T-helper 1 cell treated with Interleukin-12 subunit alpha and Interleukin-12 subunit beta and Interleukin-4 antibody, amounts not matched to agents 30 μg/mL and 1 μg/mL, for 36 hours (primary cell): ENCODE results near the gene TIMM21.

Experiments used
- H3K27ac Mint-ChIP-seq: one replicate; pipeline ENCODE4 v1.8.0; 2021; ENCODE audit warnings: mild to moderate bottlenecking, mixed read lengths
- H3K27me3 Mint-ChIP-seq: one replicate; pipeline ENCODE4 v1.8.0; 2021; ENCODE audit warnings: low read depth, mixed read lengths
- H3K36me3 Mint-ChIP-seq: one replicate; pipeline ENCODE4 v1.8.0; 2021; ENCODE audit warnings: low read depth, mixed read lengths
- H3K4me1 Mint-ChIP-seq: one replicate; pipeline ENCODE4 v1.8.0; 2021; ENCODE audit warnings: low read depth, mixed read lengths
- H3K4me3 Mint-ChIP-seq: one replicate; pipeline ENCODE4 v1.8.0; 2021; ENCODE audit warnings: mild to moderate bottlenecking, moderate library complexity, mixed read lengths
- H3K9me3 Mint-ChIP-seq: one replicate; pipeline ENCODE4 v1.8.0; 2021; ENCODE audit warnings: mixed read lengths

The TIMM21 gene

DNA sequence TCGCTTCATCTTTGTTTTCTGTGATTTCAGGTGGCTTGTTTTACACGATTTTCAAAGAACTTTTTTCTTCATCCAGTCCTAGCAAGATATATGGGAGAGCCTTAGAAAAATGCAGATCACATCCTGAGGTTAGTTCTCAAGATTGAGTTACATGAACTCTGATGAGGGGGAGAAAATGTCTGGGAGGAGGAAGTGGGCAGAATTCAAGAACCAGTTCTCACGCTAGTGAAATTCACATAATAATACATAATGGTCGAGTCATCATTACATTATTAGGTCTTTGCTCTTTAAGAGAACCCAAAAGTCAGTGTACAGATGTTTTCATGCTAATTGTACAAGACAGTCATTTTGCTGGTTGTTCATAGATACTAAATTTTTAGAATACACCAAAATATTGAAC, 7.0 kb downstream of the TIMM21 start:
- no peak overlapping the region for H3K27ac Mint-ChIP-seq
- H3K4me3 Mint-ChIP-seq, result no peak overlapping the region
- H3K36me3 Mint-ChIP-seq, result peaks cover 29% of the 10 kb centered on the region

DNA sequence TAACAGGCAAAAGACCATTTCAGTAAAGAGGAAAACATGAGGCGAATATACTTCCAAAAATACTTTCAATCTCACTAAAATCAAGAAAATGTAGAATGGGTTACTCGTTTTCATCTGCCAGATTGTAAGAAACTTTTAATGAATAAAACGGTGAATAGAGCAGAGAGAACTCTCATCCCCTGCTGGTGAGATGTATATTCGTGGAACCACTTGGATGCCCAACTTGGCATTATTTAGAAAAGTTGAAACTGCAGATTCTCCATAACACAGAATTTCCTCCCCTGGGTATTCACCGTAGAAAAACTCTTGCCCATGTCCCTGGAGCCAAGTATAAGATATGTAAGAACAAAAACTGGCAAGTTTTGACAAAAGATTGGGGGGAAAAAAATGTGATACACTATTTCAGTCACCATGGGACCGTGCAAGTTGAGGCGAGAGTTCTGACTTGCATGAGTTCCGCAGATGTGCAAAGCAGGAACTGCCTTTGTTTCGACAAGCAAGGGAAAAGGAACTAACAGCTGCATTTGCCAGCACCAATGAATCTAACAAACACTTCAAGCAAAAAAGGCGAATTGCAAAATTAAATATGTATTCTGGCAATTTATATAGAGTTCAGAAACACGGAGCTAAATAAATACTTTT, 14.8 kb downstream of the TIMM21 start:
- H3K9me3 Mint-ChIP-seq, result no peaks in the 10 kb centered on the region
- H3K27me3 Mint-ChIP-seq, result no peaks in the 10 kb centered on the region
- H3K4me1 Mint-ChIP-seq, result no peaks in the 10 kb centered on the region
- peaks cover 19% of the 10 kb centered on the region for H3K36me3 Mint-ChIP-seq
- no peak overlapping the region for H3K4me3 Mint-ChIP-seq
- H3K27ac Mint-ChIP-seq, result no peak overlapping the region

More for the DNA sequence above, 7.0 kb downstream of the TIMM21 start:
- Mint-ChIP-seq H3K9me3 (no peaks in the 10 kb centered on the region), H3K4me1 (peaks cover 23% of the 10 kb centered on the region), H3K27me3 (no peaks in the 10 kb centered on the region)

DNA sequence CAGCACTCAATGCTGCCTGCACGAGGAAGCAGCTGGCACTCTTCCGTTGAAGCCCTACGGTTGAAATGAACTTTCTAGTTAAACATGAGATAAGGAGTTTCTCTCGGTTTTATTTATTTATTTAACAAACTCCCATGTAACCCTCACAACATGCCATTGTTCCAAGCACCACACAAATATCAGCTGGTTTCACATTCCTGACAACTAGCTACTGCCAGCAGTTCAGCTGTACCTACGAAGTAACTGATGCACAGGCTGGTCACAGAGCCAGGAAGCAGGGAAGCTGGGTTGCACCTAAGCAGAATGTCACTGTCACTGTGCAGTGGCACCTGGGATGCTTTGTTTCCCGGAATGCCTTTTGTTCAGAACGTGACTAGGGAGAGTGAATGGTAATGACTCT, 18.1 kb downstream of the TIMM21 start:
- Mint-ChIP-seq H3K36me3 (peaks cover 3% of the 10 kb centered on the region), H3K27ac (no peak overlapping the region), H3K9me3 (no peaks in the 10 kb centered on the region), H3K4me3 (no peak overlapping the region), H3K4me1 (no peaks in the 10 kb centered on the region), H3K27me3 (peaks cover 6% of the 10 kb centered on the region)

DNA sequence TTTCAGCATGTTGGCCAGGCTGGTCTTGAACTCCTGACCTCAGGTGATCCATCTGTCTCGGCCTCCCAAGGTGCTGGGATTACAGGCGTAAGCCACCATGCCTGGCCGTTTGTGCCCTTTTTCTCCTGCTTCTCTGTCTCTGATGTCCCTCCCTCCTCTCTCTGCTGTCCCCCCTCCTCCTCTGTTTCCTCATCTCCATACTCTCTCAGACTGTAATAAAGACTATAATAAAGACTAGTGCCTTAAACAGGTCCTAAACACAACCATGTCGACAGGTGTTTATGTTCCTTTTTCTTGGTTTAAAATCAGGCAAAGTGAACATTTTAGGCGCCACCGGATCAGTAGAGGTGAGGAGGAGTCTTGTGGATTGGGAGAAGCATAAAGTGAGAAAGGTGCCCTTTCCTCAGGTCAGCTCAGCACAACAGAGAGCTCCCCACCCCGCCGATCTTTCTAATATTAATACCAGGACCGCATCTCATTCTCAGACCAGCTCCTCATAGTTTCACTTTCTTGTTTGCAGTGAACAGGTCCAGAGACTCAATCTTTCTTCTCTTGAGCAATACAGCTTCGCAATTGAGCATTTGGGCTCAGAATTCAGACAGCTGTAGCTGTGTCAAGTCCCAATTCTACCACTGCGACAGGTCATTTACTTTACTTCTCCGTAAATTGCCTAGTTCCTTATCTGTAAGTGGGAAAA, 23.7 kb downstream of the TIMM21 start:
- H3K36me3 Mint-ChIP-seq, result no peaks in the 10 kb centered on the region
- peaks cover 15% of the 10 kb centered on the region for H3K27me3 Mint-ChIP-seq
- peak overlapping the region; percentile 19 for H3K4me3 Mint-ChIP-seq
- no peak overlapping the region for H3K27ac Mint-ChIP-seq
- H3K4me1 Mint-ChIP-seq, result peaks cover 6% of the 10 kb centered on the region
- no peaks in the 10 kb centered on the region for H3K9me3 Mint-ChIP-seq

DNA sequence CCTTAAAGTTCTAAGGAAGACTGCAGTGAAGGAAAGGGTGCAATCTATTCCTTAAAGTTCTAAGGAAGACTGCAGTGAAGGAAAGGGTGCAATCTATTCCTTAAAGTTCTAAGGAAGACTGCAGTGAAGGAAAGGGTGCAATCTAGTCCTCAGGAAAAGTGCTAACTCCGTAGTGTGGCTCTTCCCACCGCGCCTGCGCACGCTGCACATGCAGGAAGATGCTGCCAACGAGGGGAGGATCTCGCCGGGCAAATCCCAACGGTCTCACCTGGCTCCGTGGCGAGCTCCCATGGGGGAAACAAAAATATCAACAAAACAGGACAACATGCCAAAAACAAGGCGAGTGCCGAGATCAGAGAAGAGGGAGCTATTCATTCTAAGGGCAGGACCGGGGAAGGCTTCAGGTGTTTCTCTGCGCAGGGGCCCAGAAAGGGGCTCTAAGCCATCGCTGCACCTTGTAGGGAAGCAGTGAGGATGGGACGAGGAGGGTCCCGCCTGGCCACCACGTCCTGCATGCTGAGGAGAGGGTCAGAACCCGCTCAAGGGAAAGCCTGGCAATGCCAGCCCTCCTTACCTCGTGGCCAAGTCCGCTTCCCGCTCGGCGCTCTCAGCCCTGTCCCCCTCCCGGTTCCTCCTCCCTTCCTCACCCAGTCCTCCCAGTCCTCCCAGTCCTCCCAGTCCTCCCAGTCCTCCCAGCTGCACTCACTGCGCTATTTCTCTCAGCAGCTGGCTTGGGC, 24.5 kb downstream of the TIMM21 start:
- Mint-ChIP-seq H3K27me3 (peaks cover 15% of the 10 kb centered on the region), H3K9me3 (no peaks in the 10 kb centered on the region), H3K4me3 (no peak overlapping the region), H3K27ac (no peak overlapping the region), H3K36me3 (no peaks in the 10 kb centered on the region), H3K4me1 (peaks cover 6% of the 10 kb centered on the region)

DNA sequence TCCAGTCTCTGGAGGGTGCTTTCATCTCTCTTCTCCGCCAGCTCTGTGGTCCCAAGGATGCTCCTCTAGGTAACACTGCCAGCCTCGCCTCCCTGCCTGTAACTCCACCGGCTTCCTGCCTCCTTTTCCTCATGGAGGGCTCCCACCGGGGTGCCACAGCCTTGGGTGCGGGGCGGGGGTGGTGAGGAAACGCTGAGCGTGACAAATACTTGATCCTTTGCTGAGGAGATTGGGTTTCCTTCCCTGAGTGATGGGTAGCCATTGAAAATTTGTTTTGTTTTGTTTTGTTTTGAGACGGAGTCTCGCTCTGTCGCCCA, 25.1 kb downstream of the TIMM21 start:
- no peak overlapping the region for H3K27ac Mint-ChIP-seq
- H3K27me3 Mint-ChIP-seq, result peaks cover 15% of the 10 kb centered on the region
- no peak overlapping the region for H3K4me3 Mint-ChIP-seq
- H3K4me1 Mint-ChIP-seq, result peaks cover 6% of the 10 kb centered on the region
- no peaks in the 10 kb centered on the region for H3K36me3 Mint-ChIP-seq
- H3K9me3 Mint-ChIP-seq, result no peaks in the 10 kb centered on the region

DNA sequence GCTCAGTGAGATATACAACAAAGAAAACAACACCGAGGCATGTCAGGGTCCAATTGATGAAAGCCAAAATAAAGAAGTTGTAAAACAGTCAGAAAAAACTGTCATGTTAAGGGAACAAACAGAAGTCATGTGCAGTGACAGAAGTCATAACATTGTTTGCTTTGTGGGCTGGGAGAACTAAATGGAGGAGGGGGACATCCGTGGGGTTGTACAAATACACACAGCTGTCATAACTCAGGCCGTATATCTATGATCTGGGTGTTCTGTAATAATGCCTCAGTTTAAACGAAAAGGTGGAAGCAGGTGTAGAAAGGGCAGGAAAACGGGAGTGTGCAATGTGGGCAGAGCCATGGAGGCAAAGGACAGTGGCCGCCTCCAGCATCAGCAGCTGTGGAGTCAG, 27.3 kb downstream of the TIMM21 start:
- Mint-ChIP-seq H3K4me1 (peaks cover 6% of the 10 kb centered on the region), H3K4me3 (no peak overlapping the region), H3K27me3 (peaks cover 9% of the 10 kb centered on the region), H3K9me3 (no peaks in the 10 kb centered on the region), H3K27ac (no peak overlapping the region), H3K36me3 (no peaks in the 10 kb centered on the region)

DNA sequence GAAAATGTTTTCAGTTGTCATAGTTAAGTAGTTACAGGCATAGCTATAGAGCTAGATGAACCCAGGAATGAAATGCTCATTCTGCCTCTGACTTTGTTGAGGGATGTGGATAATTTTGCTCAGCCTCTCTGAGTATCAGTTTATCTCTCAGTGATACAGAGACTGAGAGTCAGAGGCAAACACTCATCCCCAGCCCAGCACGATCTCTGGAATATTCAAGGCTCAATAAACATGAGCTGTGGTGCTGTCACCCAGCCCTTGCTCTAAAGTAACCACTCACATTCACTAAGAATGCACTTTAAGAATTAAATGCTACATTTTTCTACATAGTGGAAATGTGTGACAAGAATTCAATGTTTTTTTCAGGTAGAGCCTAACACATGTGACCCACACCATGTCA, 30.6 kb downstream of the TIMM21 start:
- Mint-ChIP-seq H3K4me1 (no peaks in the 10 kb centered on the region), H3K27ac (no peak overlapping the region), H3K9me3 (no peaks in the 10 kb centered on the region), H3K4me3 (no peak overlapping the region), H3K36me3 (no peaks in the 10 kb centered on the region), H3K27me3 (peaks cover 3% of the 10 kb centered on the region)

DNA sequence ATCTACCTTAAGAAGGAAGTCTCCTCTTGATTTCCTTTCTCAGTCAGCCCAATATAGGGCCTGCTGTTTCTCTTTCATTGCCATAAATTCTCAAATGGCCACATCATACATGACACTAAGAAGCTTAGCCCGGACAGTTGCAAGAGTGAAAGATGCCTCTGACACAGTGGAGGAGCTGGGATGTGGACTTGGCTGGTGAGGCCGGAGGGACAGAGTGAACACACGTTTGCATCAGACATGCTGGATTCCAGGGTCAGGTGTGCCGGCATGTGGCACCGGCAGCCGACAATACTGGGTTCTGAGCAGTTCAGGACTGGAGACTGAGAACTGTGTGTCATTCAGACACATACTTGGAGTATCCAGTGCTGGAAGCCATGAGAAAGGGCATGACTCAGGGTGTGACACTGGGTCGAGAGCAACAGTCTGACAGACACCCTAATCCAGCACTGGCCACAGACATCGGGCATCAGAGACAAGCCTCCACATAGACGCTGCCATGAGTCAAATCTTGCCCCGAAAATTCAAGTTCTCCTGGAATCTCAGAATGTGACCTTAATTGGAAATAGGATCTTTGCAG, 31.4 kb downstream of the TIMM21 start:
- H3K4me1 Mint-ChIP-seq, result no peaks in the 10 kb centered on the region
- peaks cover 3% of the 10 kb centered on the region for H3K27me3 Mint-ChIP-seq
- no peaks in the 10 kb centered on the region for H3K36me3 Mint-ChIP-seq
- H3K4me3 Mint-ChIP-seq, result no peak overlapping the region
- no peak overlapping the region for H3K27ac Mint-ChIP-seq
- H3K9me3 Mint-ChIP-seq, result no peaks in the 10 kb centered on the region

DNA sequence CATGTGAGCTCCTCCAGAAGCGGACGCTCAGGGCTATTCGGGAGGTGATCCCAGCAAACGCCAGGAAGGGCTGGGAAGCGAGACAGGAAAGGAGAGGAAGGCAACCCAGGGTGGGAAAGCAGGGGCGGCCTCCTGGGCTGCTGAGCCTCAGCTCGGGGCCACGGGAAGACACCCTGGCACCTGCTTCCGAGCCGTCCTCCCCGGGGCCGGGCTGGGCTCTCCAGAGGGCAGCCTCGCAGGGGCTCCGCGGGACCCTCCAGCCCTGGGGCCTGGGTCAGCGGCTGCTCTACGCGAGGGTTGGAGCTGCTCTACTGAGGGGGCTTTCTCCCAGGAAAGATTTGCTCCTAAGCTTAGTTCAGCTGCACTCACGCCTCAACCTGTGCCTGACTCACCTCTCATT, 34.0 kb downstream of the TIMM21 start:
- no peak overlapping the region for H3K27ac Mint-ChIP-seq
- no peaks in the 10 kb centered on the region for H3K9me3 Mint-ChIP-seq
- no peaks in the 10 kb centered on the region for H3K36me3 Mint-ChIP-seq
- H3K4me3 Mint-ChIP-seq, result no peak overlapping the region
- H3K4me1 Mint-ChIP-seq, result no peaks in the 10 kb centered on the region
- peaks cover 7% of the 10 kb centered on the region for H3K27me3 Mint-ChIP-seq

DNA sequence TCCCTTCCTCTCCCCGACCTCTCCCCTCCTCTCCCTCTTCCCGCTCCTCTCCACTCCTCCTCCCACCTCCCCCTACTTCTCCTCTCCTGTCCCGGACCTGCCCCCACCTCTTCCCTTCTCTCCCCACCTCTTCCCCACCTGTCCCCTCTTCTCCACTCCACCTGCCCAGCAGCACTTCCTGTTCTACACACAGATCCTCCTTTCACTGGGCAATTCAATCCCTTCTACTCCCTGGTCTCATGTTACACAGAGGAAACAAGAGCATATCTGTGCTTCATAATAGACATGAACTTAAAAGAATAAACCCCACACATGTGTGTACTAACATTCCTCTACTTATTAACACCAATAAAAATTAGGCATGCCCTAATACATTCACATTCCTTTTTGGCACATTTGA, 34.8 kb downstream of the TIMM21 start:
- Mint-ChIP-seq H3K4me3 (no peak overlapping the region), H3K36me3 (no peaks in the 10 kb centered on the region), H3K9me3 (no peaks in the 10 kb centered on the region), H3K27ac (no peak overlapping the region), H3K4me1 (no peaks in the 10 kb centered on the region), H3K27me3 (peaks cover 7% of the 10 kb centered on the region)

DNA sequence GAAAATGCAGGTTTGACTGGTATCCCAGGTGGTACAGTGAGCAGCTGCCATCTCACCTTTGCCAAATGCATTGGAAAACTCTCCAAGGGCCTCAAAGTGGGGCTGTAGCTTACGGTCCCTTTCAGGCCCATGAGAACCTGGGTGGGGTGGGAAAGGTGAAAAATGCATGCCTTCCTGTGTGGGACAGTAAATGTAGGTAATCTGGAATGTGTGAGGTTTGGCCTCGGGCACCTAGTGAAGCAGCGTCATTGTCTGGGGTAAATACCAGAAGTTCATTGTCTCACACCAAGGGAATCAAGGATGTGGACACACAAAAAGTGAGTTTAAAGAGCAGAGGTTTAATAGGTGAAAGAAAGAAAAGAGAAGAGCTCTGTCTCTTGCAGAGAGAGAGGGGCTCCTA, 36.6 kb downstream of the TIMM21 start:
- Mint-ChIP-seq H3K27me3 (peaks cover 10% of the 10 kb centered on the region), H3K36me3 (no peaks in the 10 kb centered on the region), H3K27ac (no peak overlapping the region), H3K4me3 (no peak overlapping the region), H3K4me1 (no peaks in the 10 kb centered on the region), H3K9me3 (no peaks in the 10 kb centered on the region)

DNA sequence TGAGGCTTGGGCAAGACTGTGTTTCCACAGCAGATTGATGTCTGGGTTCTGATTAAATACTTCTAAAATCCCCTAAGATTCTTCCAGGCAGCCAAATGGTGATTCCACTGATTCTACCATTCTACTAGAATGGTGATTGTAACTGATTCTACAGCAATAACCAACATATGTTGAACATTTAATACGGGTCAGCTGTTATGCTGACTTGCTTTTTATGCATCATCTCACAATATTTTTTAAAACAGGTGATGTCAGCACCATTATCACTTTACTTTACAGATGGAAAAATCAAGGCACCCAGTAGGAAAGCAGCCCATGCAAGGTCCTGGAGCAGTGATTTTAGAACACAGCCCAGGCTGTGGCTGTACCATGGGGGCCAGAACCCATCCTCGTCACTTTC, 37.5 kb downstream of the TIMM21 start:
- no peaks in the 10 kb centered on the region for H3K36me3 Mint-ChIP-seq

DNA sequence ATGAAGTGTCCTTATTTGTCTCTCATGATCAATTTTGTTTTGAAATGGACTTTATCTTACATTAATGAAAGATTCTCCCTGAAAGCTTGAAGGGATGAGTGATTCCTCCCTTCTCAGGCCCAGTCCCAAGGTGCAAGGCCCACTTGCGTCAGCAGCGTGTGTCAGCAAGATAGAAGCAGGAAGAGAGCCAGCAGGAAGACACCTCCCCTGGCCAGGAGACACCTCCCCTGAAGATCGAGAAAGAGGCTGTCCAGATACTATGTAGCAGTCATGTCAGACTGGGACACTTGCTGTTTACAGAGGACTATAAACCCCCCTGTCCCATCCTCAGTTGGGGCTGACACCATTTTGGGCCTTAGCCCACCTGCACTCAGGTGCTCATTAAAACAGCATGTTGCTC, 38.3 kb downstream of the TIMM21 start:
- Mint-ChIP-seq H3K4me3 (no peak overlapping the region), H3K4me1 (no peaks in the 10 kb centered on the region), H3K36me3 (no peaks in the 10 kb centered on the region), H3K9me3 (no peaks in the 10 kb centered on the region), H3K27ac (no peak overlapping the region), H3K27me3 (peaks cover 10% of the 10 kb centered on the region)

More for the DNA sequence above, 37.5 kb downstream of the TIMM21 start:
- no peaks in the 10 kb centered on the region for H3K9me3 Mint-ChIP-seq
- no peak overlapping the region for H3K27ac Mint-ChIP-seq
- H3K27me3 Mint-ChIP-seq, result peaks cover 10% of the 10 kb centered on the region
- no peak overlapping the region for H3K4me3 Mint-ChIP-seq
- H3K4me1 Mint-ChIP-seq, result no peaks in the 10 kb centered on the region

DNA sequence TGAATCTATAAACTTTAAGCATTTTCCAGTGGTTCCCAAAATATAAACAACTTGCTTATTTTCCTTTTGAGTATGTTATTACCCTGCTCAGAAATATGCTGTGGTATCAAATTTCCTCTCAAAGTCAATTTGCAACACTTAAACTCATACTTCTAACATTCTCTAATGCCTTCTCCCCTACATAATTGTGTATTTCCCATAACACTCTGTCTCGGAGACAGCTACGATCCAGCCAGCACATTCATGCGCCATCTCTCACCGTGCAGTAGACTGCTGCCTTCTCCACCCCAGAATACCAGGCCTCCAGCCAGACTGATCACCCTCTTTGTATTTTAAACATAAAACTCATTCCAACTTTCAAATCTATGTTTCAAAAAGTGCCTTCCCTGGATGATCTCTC, 41.8 kb downstream of the TIMM21 start:
- no peak overlapping the region for H3K4me3 Mint-ChIP-seq
- no peak overlapping the region for H3K27ac Mint-ChIP-seq
- peaks cover 10% of the 10 kb centered on the region for H3K27me3 Mint-ChIP-seq
- no peaks in the 10 kb centered on the region for H3K9me3 Mint-ChIP-seq
- H3K36me3 Mint-ChIP-seq, result no peaks in the 10 kb centered on the region
- no peaks in the 10 kb centered on the region for H3K4me1 Mint-ChIP-seq
